ENCODE data around the gene BAK1.
"Not testable (repeated sequence)": the region's sequence is repeated elsewhere in the genome, so short reads cannot be mapped to it uniquely, and the experiment has no call there.

The BAK1 gene

GRCh38 chr6:33551538-33551937, 28.5 kb downstream of the BAK1 start:
- DNase-seq (ENCODE audit: low spot score): no peak

GRCh38 chr6:33549896-33550295, 30.2 kb downstream of the BAK1 start:
- DNase-seq (ENCODE audit: low spot score): no peak

- no peak for DNase-seq (ENCODE audit: low spot score)
Observed at GRCh38 chr6:33549196-33549595, 30.9 kb downstream of the BAK1 start.

GRCh38 chr6:33547499-33547898, 32.6 kb downstream of the BAK1 start:
- DNase-seq (ENCODE audit: low spot score): no peak

GRCh38 chr6:33546766-33547165, 33.3 kb downstream of the BAK1 start:
- DNase-seq (ENCODE audit: low spot score): no peak

GRCh38 chr6:33545292-33545691, 34.8 kb downstream of the BAK1 start:
- not testable (repeated sequence) for DNase-seq (ENCODE audit: low spot score)

- DNase-seq (ENCODE audit: low spot score): no peak
Observed at GRCh38 chr6:33543116-33543515, 37.0 kb downstream of the BAK1 start.

- DNase-seq (ENCODE audit: low spot score): no peak
Observed at GRCh38 chr6:33540768-33541167, 39.3 kb downstream of the BAK1 start.

GRCh38 chr6:33534702-33535101, 45.4 kb downstream of the BAK1 start:
- DNase-seq (ENCODE audit: low spot score): no peak

GRCh38 chr6:33533163-33533869, 46.8 kb downstream of the BAK1 start:
- not testable (repeated sequence) for DNase-seq (ENCODE audit: low spot score)

GRCh38 chr6:33532431-33532830, 47.6 kb downstream of the BAK1 start:
- DNase-seq (ENCODE audit: low spot score): not testable (repeated sequence)

GRCh38 chr6:33530617-33531016, 49.5 kb downstream of the BAK1 start:
- not testable (repeated sequence) for DNase-seq (ENCODE audit: low spot score)

All from iPS-NIHi11 (cell line).